Esophagus squamous epithelium (tissue), 5 donors: Measurements from ENCODE around the gene TNRC6B. TPM values are rescaled to one million over a fixed set of nuclear protein-coding genes. Genes with fewer than 3 reads are reported as not detected.

ENCODE experiments used
- DNase-seq: peaks from one replicate; lab custom pipeline; 2025; lab: John Stamatoyannopoulos, UW
- H3K27ac ChIP-seq, 4 donors: fragments of 200-600 bp; sonication (generic); one replicate each; pipeline ENCODE4 v1.5.1; 2016 to 2019; ENCODE audit warnings: mild to moderate bottlenecking in 1 of 4
- H3K27me3 ChIP-seq, 4 donors: fragments of 200-600 bp; sonication (generic); 1 replicate in 3 of 4; 2 replicates in 1 of 4; pipeline versions ENCODE4 v1.5.1 to v1.6.0; 2017 to 2021; ENCODE audit warnings: antibody characterized with exemption in 1 of 4
- H3K36me3 ChIP-seq, 3 donors: fragments of 200-600 bp; sonication (generic); one replicate each; pipeline ENCODE4 v1.5.1; 2016 to 2019
- H3K4me1 ChIP-seq, 3 donors: fragments of 200-600 bp; sonication (generic); one replicate each; pipeline ENCODE4 v1.5.1; 2017 to 2019
- H3K4me3 ChIP-seq, 4 donors: fragments of 200-600 bp; sonication (generic); 1 replicate in 3 of 4; 2 replicates in 1 of 4; pipeline ENCODE4 v1.5.1; 2016 to 2019; ENCODE audit warnings: mild to moderate bottlenecking in 2 of 4, moderate library complexity in 1 of 4
- H3K9me3 ChIP-seq, 3 donors: fragments of 200-600 bp; sonication (generic); one replicate each; pipeline ENCODE4 v1.5.1; 2016 to 2019
- CTCF ChIP-seq, 6 experiments: fragments of 450-650 bp in 4 of 6; fragments of 200-600 bp in 2 of 6; sonication (generic) in 2 of 6; IDR thresholded peaks; one replicate each; pipeline ENCODE4 v1.5.1; 2016 to 2019; ENCODE audit warnings: antibody characterized with exemption in 6 of 6, mild to moderate bottlenecking in 4 of 6, moderate library complexity in 4 of 6
- POLR2A ChIP-seq, 4 donors: fragments of 450-650 bp; IDR thresholded peaks; one replicate each; pipeline ENCODE4 v1.6.1; 2017; ENCODE audit warnings: antibody characterized with exemption in 4 of 4, mild to moderate bottlenecking in 4 of 4, moderate library complexity in 3 of 4
- WGBS, 2 donors: methylation state at CpG; one replicate each; pipeline ENCODE4 v1.1.5; 2018; 5-methylcytosine and 5-hydroxymethylcytosine counted together
- intact Hi-C: fragments of 100-400 bp; cut with DNase I; formaldehyde crosslinking; loops from one replicate; pipeline ENCODE4 v1.15.0; 2022
- total RNA-seq, 4 donors: library from RNA; depleted of rRNA; stranded (reverse); fragments of >200 nt; gene quantifications; one replicate each; pipeline ENCODE4 v1.1.0, GENCODE V29; 2016
- donor health status: DM: yes; HTN: yes; CAD: no.

TNRC6B gene
- total RNA-seq, 4 donors from 2014 or later, result 20.7 to 36.5 (median 26.9) TPM

- DNase-seq, result no peak
- WGBS, 2 donors, result 42 to 55% methylated on average over 2 of the region's 2 CpGs
- Histone ChIP-seq H3K27ac (peak overlapping the region in 3 of 4 donors; percentile 42 to 61 (median 46)), H3K27me3 (no peaks in the 10 kb centered on the region), H3K36me3 (peaks cover 0 to 6% (median 0%) of the 10 kb centered on the region in 3 donors), H3K4me1 (peaks cover 0 to 83% (median 43%) of the 10 kb centered on the region in 3 donors), H3K9me3 (no peaks in the 10 kb centered on the region), H3K4me3 (no peak overlapping the region)
- TF ChIP-seq CTCF (IDR thresholded peaks at IDR 0.05) (no peak), POLR2A (IDR thresholded peaks at IDR 0.05) (no peak)
- intact Hi-C loops, result no loop called here
These were observed 34.4 kb downstream of the TNRC6B start for GRCh38 chr22:40212121-40212520.

- TF ChIP-seq CTCF (IDR thresholded peaks at IDR 0.05) (no peak), POLR2A (IDR thresholded peaks at IDR 0.05) (no peak)
- Histone ChIP-seq H3K27me3 (no peaks in the 10 kb centered on the region), H3K9me3 (no peaks in the 10 kb centered on the region), H3K27ac (peak overlapping the region in 3 of 4 donors; percentile 12 to 34 (median 21)), H3K36me3 (peaks cover 0 to 6% (median 0%) of the 10 kb centered on the region in 3 donors), H3K4me1 (peaks cover 0 to 88% (median 45%) of the 10 kb centered on the region in 3 donors), H3K4me3 (no peak overlapping the region)
- DNase-seq, result no peak
- 39 to 47% methylated on average over 4 of the region's 4 CpGs for WGBS, 2 donors
- intact Hi-C loops, result no loop called here
These were observed 35.8 kb downstream of the TNRC6B start for GRCh38 chr22:40213478-40213877.

- WGBS, 2 donors, result 50 to 87% methylated on average over 1 to 2 of the region's 3 CpGs
- intact Hi-C loops, result no loop called here
- H3K9me3 ChIP-seq, result no peaks in the 10 kb centered on the region
- TF ChIP-seq CTCF (IDR thresholded peaks at IDR 0.05), result no peak
- no peak for TF ChIP-seq POLR2A (IDR thresholded peaks at IDR 0.05)
- peaks cover 0 to 6% (median 0%) of the 10 kb centered on the region in 3 donors for H3K36me3 ChIP-seq
- H3K4me3 ChIP-seq, result no peak overlapping the region
- no peak for DNase-seq
- H3K27ac ChIP-seq, result peak overlapping the region in 2 of 4 donors; percentile 13 to 51
- H3K4me1 ChIP-seq, result peaks cover 17 to 88% (median 47%) of the 10 kb centered on the region in 3 donors
- no peaks in the 10 kb centered on the region for H3K27me3 ChIP-seq
These were observed 37.5 kb downstream of the TNRC6B start for GRCh38 chr22:40215266-40215665.

- TF ChIP-seq CTCF (IDR thresholded peaks at IDR 0.05) (no peak), POLR2A (IDR thresholded peaks at IDR 0.05) (no peak)
- 78 to 86% methylated on average over 11 of the region's 11 CpGs for whole genome bisulfite sequencing, 2 donors
- DNase-seq, result no peak
- no peaks in the 10 kb centered on the region for H3K9me3 ChIP-seq
- H3K4me1 ChIP-seq, result peaks cover 21 to 88% (median 52%) of the 10 kb centered on the region in 3 donors
- intact Hi-C loops, result no loop called here
- H3K36me3 ChIP-seq, result peaks cover 0 to 6% (median 0%) of the 10 kb centered on the region in 3 donors
- H3K27ac ChIP-seq, result peak overlapping the region in 2 of 4 donors; percentile 13 to 51
- no peak overlapping the region for H3K4me3 ChIP-seq
- no peaks in the 10 kb centered on the region for H3K27me3 ChIP-seq
These were observed 38.5 kb downstream of the TNRC6B start for GRCh38 chr22:40216041-40216756.

- DNase-seq, result no peak
- H3K9me3 ChIP-seq, result no peaks in the 10 kb centered on the region
- intact Hi-C loops, result no loop called here
- 90 to 93% methylated on average over 4 of the region's 4 CpGs for WGBS, 2 donors
- TF ChIP-seq CTCF (IDR thresholded peaks at IDR 0.05), result no peak
- TF ChIP-seq POLR2A (IDR thresholded peaks at IDR 0.05), result no peak
- H3K27me3 ChIP-seq, result no peaks in the 10 kb centered on the region
- peak overlapping the region in 2 of 4 donors; percentile 36 to 66 for H3K27ac ChIP-seq
- H3K4me3 ChIP-seq, result no peak overlapping the region
- H3K36me3 ChIP-seq, result peaks cover 0 to 5% (median 0%) of the 10 kb centered on the region in 3 donors
- peaks cover 32 to 88% (median 59%) of the 10 kb centered on the region in 3 donors for H3K4me1 ChIP-seq
These were observed 40.4 kb downstream of the TNRC6B start for GRCh38 chr22:40218152-40218551.
